ENCODE data around the gene OST4. TPM values are rescaled to one million over a fixed set of nuclear protein-coding genes. Genes with fewer than 3 reads are reported as not detected.

The OST4 gene
- polyA plus RNA-seq, 3 donors, result 209 to 635 (median 615) TPM

GRCh38 chr2:27050281-27050995 is 21.0 kb downstream of the OST4 start:
- no peaks in the 10 kb centered on the region for H3K79me2 ChIP-seq (ENCODE audit: insufficient read depth, low read length)
- peak overlapping the region; percentile 67 for H3K9ac ChIP-seq (ENCODE audit: insufficient read depth, low read length, poor library complexity, severe bottlenecking)
- intact Hi-C loops (cut with micrococcal nuclease), result loop anchor here (5.0 kb wide), 1 partner anchor 37 kb away; the partner anchor contains the start of gene KHK (in 2 of the 2)
- peak overlapping the region; percentile 97 for H3K4me3 Mint-ChIP-seq
- H3K4me1 ChIP-seq (ENCODE audit: control insufficient read depth in 1 of 2, insufficient read depth in 2 of 2, low read length in 2 of 2), result peaks cover 19 to 30% of the 10 kb centered on the region in 2 donors
- H3K27ac Mint-ChIP-seq, result peak overlapping the region; percentile 35 to 95 (median 89)
- peak overlapping the region; percentile 97 for H2AFZ ChIP-seq (ENCODE audit: insufficient read depth, low read depth, low read length, poor library complexity, severe bottlenecking)
- H3K4me2 ChIP-seq (replicated peaks; ENCODE audit: extremely low read depth, low read length, poor library complexity, severe bottlenecking), result peak overlapping the region; percentile 90
- peaks cover 19% of the 10 kb centered on the region for H3K4me1 Mint-ChIP-seq
- H3K36me3 Mint-ChIP-seq, result peaks cover 6 to 16% of the 10 kb centered on the region in 2 donors
- H3K27me3 Mint-ChIP-seq (ENCODE audit: low read depth in 3 of 3), result peaks cover 5 to 15% (median 12%) of the 10 kb centered on the region in 3 donors
- H3K36me3 ChIP-seq (replicated peaks in 1 of 2; ENCODE audit: control insufficient read depth in 1 of 2, insufficient read depth in 2 of 2, low read length in 2 of 2), result peaks cover 4 to 14% of the 10 kb centered on the region in 2 donors
- peak; percentile 28 for TF ChIP-seq CTCF (IDR thresholded peaks at IDR 0.05)
- DNase-seq, result peak; percentile 84 to 92 (median 86)
- H3K9me3 ChIP-seq (replicated peaks in 1 of 2; ENCODE audit: control insufficient read depth in 1 of 2, insufficient read depth in 1 of 2, low read length in 2 of 2), result no peaks in the 10 kb centered on the region
- peak overlapping the region; percentile 59 to 85 (median 64) for H3K4me3 ChIP-seq (replicated peaks in 1 of 3; ENCODE audit: low read depth in 2 of 3, low read length in 3 of 3)
- 0% methylated on average over 36 of the region's 48 CpGs for WGBS (ENCODE audit: insufficient coverage)
- H3K27me3 ChIP-seq (ENCODE audit: control insufficient read depth in 2 of 2, insufficient read depth in 2 of 2, low read length in 2 of 2), result peaks cover 0 to 6% of the 10 kb centered on the region in 2 donors
- H4K20me1 ChIP-seq (ENCODE audit: insufficient read depth, low read length), result no peaks in the 10 kb centered on the region
- peak overlapping the region in 1 of 2 donors; percentile 75 for H3K27ac ChIP-seq (ENCODE audit: low read depth in 1 of 2, low read length in 2 of 2)
- H3K9me3 Mint-ChIP-seq, result no peaks in the 10 kb centered on the region

- peaks cover 0 to 6% of the 10 kb centered on the region in 2 donors for H3K36me3 ChIP-seq (replicated peaks in 1 of 2; ENCODE audit: control insufficient read depth in 1 of 2, insufficient read depth in 2 of 2, low read length in 2 of 2)
- Mint-ChIP-seq H3K27ac (peak overlapping the region in 4 of 7 donors; percentile 14 to 95 (median 31)), H3K27me3 (ENCODE audit: low read depth in 3 of 3) (peaks cover 5 to 15% (median 12%) of the 10 kb centered on the region in 3 donors), H3K36me3 (peaks cover 0 to 9% of the 10 kb centered on the region in 2 donors), H3K4me3 (peak overlapping the region; percentile 97), H3K9me3 (no peaks in the 10 kb centered on the region), H3K4me1 (peaks cover 19% of the 10 kb centered on the region)
- H3K9me3 ChIP-seq (replicated peaks in 1 of 2; ENCODE audit: control insufficient read depth in 1 of 2, insufficient read depth in 1 of 2, low read length in 2 of 2), result no peaks in the 10 kb centered on the region
- peaks cover 0 to 6% of the 10 kb centered on the region in 2 donors for H3K27me3 ChIP-seq (ENCODE audit: control insufficient read depth in 2 of 2, insufficient read depth in 2 of 2, low read length in 2 of 2)
- peak in 2 of 3 donors; percentile 9 to 43 for DNase-seq
- H3K4me1 ChIP-seq (ENCODE audit: control insufficient read depth in 1 of 2, insufficient read depth in 2 of 2, low read length in 2 of 2), result peaks cover 19 to 30% of the 10 kb centered on the region in 2 donors
- peak overlapping the region; percentile 59 to 85 (median 64) for H3K4me3 ChIP-seq (replicated peaks in 1 of 3; ENCODE audit: low read depth in 2 of 3, low read length in 3 of 3)
- TF ChIP-seq CTCF (IDR thresholded peaks at IDR 0.05), result no peak
- H3K79me2 ChIP-seq (ENCODE audit: insufficient read depth, low read length), result no peaks in the 10 kb centered on the region
- 7% methylated on average over 47 of the region's 52 CpGs for WGBS (ENCODE audit: insufficient coverage)
- peak overlapping the region; percentile 90 for H3K4me2 ChIP-seq (replicated peaks; ENCODE audit: extremely low read depth, low read length, poor library complexity, severe bottlenecking)
- H3K9ac ChIP-seq (ENCODE audit: insufficient read depth, low read length, poor library complexity, severe bottlenecking), result peak overlapping the region; percentile 67
- peak overlapping the region; percentile 97 for H2AFZ ChIP-seq (ENCODE audit: insufficient read depth, low read depth, low read length, poor library complexity, severe bottlenecking)
- H3K27ac ChIP-seq (ENCODE audit: low read depth in 1 of 2, low read length in 2 of 2), result no peak overlapping the region
- intact Hi-C loops (cut with micrococcal nuclease), result loop anchor here (5.0 kb wide), 1 partner anchor 38 kb away; the partner anchor contains the start of gene KHK (in 2 of the 2)
- H4K20me1 ChIP-seq (ENCODE audit: insufficient read depth, low read length), result no peaks in the 10 kb centered on the region
These were observed 21.8 kb downstream of the OST4 start for GRCh38 chr2:27049422-27050280.

Measured in CD14-positive monocyte (primary cell).